A549 (cell line): ENCODE data around the gene COPE.

Experiments
- BHLHE40 ChIP-seq: IDR thresholded peaks from 2 replicates; pipeline ENCODE4 v1.6.1; 2012; ENCODE audit warnings: low read depth, low read length, inconsistent platforms
- FOSB ChIP-seq: fragments of 250-450 bp; sonication (Bioruptor Pico); IDR thresholded peaks from 2 replicates; pipeline ENCODE4 v1.5.0; 2020; ENCODE audit warnings: mild to moderate bottlenecking, moderate library complexity
- HOXA7 ChIP-seq: fragments of 250-450 bp; sonication (Bioruptor Pico); IDR thresholded peaks from 2 replicates; pipeline ENCODE4 v1.5.0; 2020; ENCODE audit warnings: mild to moderate bottlenecking, moderate library complexity
- JUNB ChIP-seq: fragments of >200 bp; sonication (Bioruptor Twin); formaldehyde crosslinking; IDR thresholded peaks from 2 replicates; pipeline ENCODE4 v1.6.1; 2016
- POLR2A ChIP-seq: IDR thresholded peaks from 2 replicates; pipeline ENCODE4 v1.6.1; 2012; ENCODE audit warnings: mild to moderate bottlenecking, low read length
- RFX5 ChIP-seq: fragments of 450-650 bp; IDR thresholded peaks from 2 replicates; pipeline ENCODE4 v1.7.1; 2014; ENCODE audit warnings: antibody characterized with exemption, mild to moderate bottlenecking, moderate library complexity
- TF ChIP-seq, protein P1 (sequence below): fragments of >200 bp; sonication (Bioruptor Twin); formaldehyde crosslinking; IDR thresholded peaks from 3 replicates; pipeline ENCODE4 v1.5.1; 2016
- TF ChIP-seq, protein P2 (sequence below): fragments of >200 bp; sonication (Bioruptor Twin); formaldehyde crosslinking; IDR thresholded peaks from 3 replicates; pipeline ENCODE4 v1.6.1; 2016

DNA sequence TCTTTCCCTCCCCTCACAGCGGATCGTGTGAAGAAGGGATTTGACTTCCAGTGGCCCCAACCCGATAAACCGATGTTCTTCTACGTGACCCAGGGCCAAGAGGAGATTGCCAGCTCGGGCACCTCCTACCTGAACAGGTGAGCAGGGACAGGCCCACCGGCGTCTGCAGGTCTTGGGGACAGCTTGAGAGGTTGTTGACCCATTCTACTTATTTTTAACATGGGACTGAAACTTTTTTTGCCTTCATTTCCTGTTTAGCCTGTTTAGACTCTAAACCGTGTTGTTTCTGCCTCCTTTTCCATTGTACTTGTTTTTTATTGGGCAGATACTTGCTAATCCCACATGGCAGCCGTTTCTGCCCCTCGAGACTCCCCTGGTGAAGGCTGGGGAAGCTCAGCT, 58.9 kb downstream of the COPE start:
- TF ChIP-seq, protein P1, sequence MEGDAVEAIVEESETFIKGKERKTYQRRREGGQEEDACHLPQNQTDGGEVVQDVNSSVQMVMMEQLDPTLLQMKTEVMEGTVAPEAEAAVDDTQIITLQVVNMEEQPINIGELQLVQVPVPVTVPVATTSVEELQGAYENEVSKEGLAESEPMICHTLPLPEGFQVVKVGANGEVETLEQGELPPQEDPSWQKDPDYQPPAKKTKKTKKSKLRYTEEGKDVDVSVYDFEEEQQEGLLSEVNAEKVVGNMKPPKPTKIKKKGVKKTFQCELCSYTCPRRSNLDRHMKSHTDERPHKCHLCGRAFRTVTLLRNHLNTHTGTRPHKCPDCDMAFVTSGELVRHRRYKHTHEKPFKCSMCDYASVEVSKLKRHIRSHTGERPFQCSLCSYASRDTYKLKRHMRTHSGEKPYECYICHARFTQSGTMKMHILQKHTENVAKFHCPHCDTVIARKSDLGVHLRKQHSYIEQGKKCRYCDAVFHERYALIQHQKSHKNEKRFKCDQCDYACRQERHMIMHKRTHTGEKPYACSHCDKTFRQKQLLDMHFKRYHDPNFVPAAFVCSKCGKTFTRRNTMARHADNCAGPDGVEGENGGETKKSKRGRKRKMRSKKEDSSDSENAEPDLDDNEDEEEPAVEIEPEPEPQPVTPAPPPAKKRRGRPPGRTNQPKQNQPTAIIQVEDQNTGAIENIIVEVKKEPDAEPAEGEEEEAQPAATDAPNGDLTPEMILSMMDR = no peak
- no peak for TF ChIP-seq POLR2A
- TF ChIP-seq, protein P2, sequence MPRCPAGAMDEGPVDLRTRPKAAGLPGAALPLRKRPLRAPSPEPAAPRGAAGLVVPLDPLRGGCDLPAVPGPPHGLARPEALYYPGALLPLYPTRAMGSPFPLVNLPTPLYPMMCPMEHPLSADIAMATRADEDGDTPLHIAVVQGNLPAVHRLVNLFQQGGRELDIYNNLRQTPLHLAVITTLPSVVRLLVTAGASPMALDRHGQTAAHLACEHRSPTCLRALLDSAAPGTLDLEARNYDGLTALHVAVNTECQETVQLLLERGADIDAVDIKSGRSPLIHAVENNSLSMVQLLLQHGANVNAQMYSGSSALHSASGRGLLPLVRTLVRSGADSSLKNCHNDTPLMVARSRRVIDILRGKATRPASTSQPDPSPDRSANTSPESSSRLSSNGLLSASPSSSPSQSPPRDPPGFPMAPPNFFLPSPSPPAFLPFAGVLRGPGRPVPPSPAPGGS = no peak
- no peak for TF ChIP-seq RFX5
- TF ChIP-seq HOXA7 = no peak
- TF ChIP-seq JUNB = no peak
- no peak for TF ChIP-seq BHLHE40
- TF ChIP-seq FOSB (CRISPR knock-in tag) = no peak
